Raji (cell line): Measurements from ENCODE around the gene RAD52.

Source experiments
- POLR2A ChIP-seq: IDR thresholded peaks from 2 replicates; pipeline ENCODE4 v1.6.1; 2011; ENCODE audit warnings: low read depth, low read length, control low read depth; ENCODE audit not compliant: insufficient read depth

Gene RAD52

GRCh38 chr12:910416-910815, 39.1 kb downstream of the RAD52 start:
- TF ChIP-seq POLR2A = no peak

- no peak for TF ChIP-seq POLR2A
These were observed 39.6 kb downstream of the RAD52 start for GRCh38 chr12:909861-910260.

- TF ChIP-seq POLR2A = no peak
These were observed 41.9 kb downstream of the RAD52 start for GRCh38 chr12:907413-908185.

- TF ChIP-seq POLR2A = no peak
These were observed 43.4 kb downstream of the RAD52 start for GRCh38 chr12:906062-906585.

GRCh38 chr12:905261-906031, 44.0 kb downstream of the RAD52 start:
- no peak for TF ChIP-seq POLR2A

GRCh38 chr12:904010-904414, 45.5 kb downstream of the RAD52 start:
- no peak for TF ChIP-seq POLR2A

- TF ChIP-seq POLR2A = no peak
These were observed 46.4 kb downstream of the RAD52 start for GRCh38 chr12:903055-903454.

GRCh38 chr12:902581-902980, 46.9 kb downstream of the RAD52 start:
- TF ChIP-seq POLR2A = no peak

- TF ChIP-seq POLR2A = no peak
These were observed 52.1 kb downstream of the RAD52 start for GRCh38 chr12:897386-897785.

GRCh38 chr12:896031-896430, 53.5 kb downstream of the RAD52 start:
- no peak for TF ChIP-seq POLR2A

GRCh38 chr12:894226-894625, 55.3 kb downstream of the RAD52 start:
- TF ChIP-seq POLR2A = no peak

GRCh38 chr12:886206-886605, 63.3 kb downstream of the RAD52 start:
- no peak for TF ChIP-seq POLR2A

GRCh38 chr12:885701-886100, 63.8 kb downstream of the RAD52 start:
- no peak for TF ChIP-seq POLR2A

- no peak for TF ChIP-seq POLR2A
These were observed 64.6 kb downstream of the RAD52 start for GRCh38 chr12:884746-885414.

GRCh38 chr12:880656-881055, 68.8 kb downstream of the RAD52 start:
- no peak for TF ChIP-seq POLR2A
